Heart left ventricle (tissue), 13 donors: ENCODE results near the gene MRPL38.

Source experiments
- CTCF ChIP-seq, 12 donors: fragments of 200-600 bp; sonication (generic) in 4 of 12; IDR thresholded peaks; one replicate each; pipeline versions ENCODE4 v1.5.0 to v1.8.0; 2018 to 2022; ENCODE audit warnings: antibody characterized with exemption in 12 of 12, mild to moderate bottlenecking in 5 of 12
- POLR2A ChIP-seq, 2 donors: fragments of 450-650 bp; IDR thresholded peaks; one replicate each; pipeline ENCODE4 v1.6.1; 2017; ENCODE audit warnings: antibody characterized with exemption in 2 of 2, mild to moderate bottlenecking in 2 of 2, moderate library complexity in 2 of 2
- donor health status: ischemic (EF 13 %, LVEDD 7.1; RV severe dilation, severe dysfunction).
- donor health status: DM: no; HTN: yes; CAD: no.
- donor health status: DM: no; HTN: no; CAD: no.
- donor health status: ischemic (EF 25% LVEDD 6.9; RV normal size, moderate dysfunction).
- donor health status: ischemic (EF 25% LVEDD 5.7; RV mildly dilated, moderate dysfunction).
- donor health status: ischemic (EF 35%, LVEDD 5.7; RV mildly dilated, moderate dysfunction).
- donor health status: nonischemic (EF 11% LVEDD 7.7; RV severe dilation, severe dysfunction).
- donor health status: DM: yes; HTN: yes; CAD: no.
- donor health status: PGD.
- donor health status: ischemic (EF 29% LVEDD 5.4; RV normal size, mild dysfunction).
- donor health status: nonischemic (EF 23%, LVEDD 6.1; RV moderate dilation, normal function).

- no peak for TF ChIP-seq CTCF (IDR thresholded peaks at IDR 0.05)
- no peak for TF ChIP-seq POLR2A (IDR thresholded peaks at IDR 0.05)
Measured at GRCh38 chr17:75889454-75889853, 15.2 kb downstream of the MRPL38 start.
